ENCODE measurements around the gene KDM2A.
"Not testable (repeated sequence)": the region's sequence is repeated elsewhere in the genome, so short reads cannot be mapped to it uniquely, and the experiment has no call there.

KDM2A gene

DNA sequence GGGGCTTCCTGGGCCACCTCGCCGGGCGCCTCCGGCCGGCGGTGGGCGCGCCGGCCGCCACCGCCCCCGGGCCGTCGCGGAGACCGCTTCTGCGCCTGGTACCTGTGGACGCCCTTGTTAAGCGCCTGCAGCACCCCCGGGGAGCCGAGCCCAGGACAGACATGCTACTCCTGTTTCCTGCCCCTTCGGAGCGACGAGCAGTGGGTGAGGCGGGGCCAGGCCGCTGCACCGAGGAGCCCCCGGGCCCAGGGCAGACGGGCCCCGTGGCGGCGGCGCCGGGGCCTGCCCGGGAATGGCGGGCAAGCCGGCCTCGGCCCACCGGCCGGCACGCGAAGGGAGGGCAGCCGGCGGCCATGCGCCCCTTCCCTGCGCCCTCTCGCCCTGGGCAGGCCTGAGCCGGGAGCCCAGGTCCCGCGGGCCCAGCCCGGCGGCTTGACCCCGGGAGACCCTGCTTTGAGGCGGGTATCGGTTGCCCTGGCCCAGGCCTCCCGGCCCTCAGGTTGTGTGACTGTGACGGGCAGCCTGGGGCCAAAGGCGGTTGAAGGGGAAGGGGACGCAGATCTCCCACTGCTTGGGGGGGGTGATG is 789 bp upstream of the KDM2A start:
- peak; percentile 87 for DNase-seq

DNA sequence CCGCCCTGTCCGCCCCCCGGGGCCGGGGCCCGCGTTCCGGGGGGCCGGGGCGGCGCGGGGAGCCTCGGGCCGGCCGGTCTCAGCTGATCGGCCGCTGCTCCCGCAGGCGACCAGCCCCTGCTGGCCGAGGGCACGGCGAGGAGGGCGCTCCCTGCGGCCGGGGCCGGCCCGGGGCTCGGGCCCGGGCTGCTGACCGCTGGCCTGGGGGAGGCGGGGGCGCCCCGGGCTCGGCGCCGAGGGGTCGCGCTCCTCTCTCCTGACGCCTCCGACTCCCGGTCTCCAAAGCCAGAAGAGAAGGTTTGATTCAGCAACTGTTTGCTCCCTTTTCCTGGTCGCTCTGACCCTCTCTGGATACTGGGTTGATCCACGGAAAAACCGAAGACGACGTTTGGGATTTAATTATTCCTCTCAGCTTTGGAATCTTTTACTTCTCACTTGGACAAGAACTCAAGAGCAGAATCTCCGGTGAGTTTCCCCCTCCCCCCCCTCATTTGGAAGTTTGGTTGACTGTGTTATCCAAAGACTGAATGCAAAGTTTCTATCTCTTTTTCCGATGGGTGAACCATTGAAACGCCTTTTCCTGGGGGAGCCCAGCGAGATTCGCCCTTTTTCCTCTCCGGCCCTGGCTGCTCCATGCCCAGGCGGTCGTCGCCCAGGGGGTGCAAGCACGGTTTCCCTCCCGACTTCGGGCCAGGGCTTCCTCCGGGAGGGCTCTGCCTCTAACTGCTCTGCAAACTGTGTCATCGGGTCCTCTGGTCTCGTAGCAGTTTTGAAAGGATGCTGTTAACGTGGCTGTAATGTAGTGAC is 725 bp downstream of the KDM2A start:
- DNase-seq = peak; percentile 68

DNA sequence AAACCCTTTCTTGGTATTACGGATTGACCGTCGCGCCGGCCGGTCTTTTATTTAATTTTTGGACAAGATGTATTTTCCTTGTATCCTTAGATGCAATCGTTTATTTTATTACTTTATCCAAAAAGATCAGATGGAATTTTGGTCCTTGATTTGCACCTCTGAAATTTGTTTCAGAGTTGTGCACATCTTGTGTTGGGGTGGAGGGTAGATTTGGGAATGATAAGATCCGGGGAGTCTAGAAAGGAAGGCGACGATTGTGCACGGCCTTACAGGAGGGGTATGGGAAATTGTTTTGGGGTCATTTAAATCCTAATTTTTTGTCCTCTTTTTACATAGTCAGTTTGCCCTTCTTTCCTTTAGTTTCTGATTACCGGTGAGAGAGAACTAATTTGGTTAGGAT is 1.4 kb downstream of the KDM2A start:
- DNase-seq = no peak

- DNase-seq = no peak
Measured at GRCh38 chr11:67120881-67121710, 2.0 kb downstream of the KDM2A start.

DNA sequence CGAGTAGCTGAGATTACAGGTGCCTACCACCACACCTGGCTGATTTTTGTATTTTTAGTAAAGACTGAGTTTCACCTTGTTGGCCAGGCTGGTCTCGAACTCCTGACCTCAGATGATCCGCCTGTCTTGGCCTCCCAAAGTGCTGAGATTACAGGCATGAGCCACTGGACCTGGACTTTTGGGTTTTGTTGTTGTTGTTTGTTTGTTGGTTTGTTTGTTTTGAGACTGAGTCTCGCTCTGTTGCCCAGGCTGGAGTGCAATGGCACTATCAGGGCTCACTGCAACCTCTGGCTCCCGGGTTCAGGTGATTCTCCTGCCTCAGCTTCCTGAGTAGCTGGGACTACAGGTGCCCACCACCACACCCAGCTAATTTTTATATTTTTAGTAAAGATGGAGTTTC is 4.7 kb downstream of the KDM2A start:
- DNase-seq = not testable (repeated sequence)

GRCh38 chr11:67126243-67126642 is 7.2 kb downstream of the KDM2A start:
- not testable (repeated sequence) for DNase-seq

DNA sequence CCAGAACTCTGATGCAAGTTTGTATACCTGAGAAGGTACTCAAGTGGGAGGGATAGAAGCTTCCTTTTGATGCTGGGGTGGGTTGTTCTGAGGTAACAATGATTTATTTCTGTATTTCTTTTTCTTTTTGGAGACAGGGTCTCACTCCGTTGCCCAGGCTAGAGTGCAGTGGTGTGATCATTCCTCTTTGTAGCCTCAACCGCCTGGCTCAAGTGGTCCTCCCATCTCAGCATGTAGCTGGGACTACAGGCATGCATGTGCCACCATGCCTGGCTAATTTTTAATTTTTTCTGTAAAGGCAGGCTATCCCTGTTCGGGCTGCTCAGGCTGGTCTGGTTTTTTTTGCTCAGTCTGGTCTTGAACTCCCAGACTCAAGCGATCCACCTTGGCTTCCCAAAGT is 7.9 kb downstream of the KDM2A start:
- no peak for DNase-seq

GRCh38 chr11:67130861-67131260 is 11.8 kb downstream of the KDM2A start:
- DNase-seq = peak; percentile 40

DNA sequence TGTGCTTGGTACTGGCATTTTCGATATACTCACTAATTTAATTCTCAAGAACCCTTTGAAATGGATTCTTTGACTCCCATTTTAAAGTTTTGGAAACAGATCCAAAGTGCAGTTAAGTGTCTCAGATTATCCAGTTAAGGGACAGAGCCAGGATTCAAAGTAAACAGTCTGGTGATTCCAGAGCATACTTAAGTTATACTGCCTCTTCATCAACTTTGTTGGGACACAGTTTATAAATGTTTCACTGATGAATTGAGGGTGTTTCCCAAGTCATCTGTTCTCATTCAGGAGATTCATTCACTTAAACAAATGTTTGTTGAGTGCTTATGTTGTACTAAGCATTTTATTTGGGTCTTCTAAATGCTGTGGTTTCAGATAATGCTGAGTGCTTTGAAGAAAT is 17.1 kb downstream of the KDM2A start:
- DNase-seq = no peak

DNA sequence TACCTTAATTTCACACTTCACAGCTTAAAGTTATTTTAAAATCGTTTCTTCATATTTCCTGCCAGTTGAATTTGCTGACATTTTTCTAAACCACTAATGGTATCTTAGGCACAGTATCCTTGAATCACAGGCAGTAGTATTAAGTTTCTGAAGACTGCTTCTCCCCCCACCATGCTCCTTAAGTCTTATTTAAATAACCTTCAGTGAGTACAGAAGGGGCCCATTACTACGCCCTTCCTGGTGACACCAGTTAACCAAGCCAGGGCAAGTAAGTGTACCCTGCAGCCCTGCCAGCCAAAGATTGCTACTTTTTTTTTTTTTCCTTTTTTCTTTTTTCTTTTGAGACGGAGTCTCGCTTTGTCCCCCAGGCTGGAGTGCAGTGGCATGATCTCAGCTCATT is 19.9 kb downstream of the KDM2A start:
- no peak for DNase-seq

GRCh38 chr11:67146516-67147226 is 27.6 kb downstream of the KDM2A start:
- DNase-seq = no peak

GRCh38 chr11:67153971-67154370 is 34.9 kb downstream of the KDM2A start:
- no peak for DNase-seq

DNA sequence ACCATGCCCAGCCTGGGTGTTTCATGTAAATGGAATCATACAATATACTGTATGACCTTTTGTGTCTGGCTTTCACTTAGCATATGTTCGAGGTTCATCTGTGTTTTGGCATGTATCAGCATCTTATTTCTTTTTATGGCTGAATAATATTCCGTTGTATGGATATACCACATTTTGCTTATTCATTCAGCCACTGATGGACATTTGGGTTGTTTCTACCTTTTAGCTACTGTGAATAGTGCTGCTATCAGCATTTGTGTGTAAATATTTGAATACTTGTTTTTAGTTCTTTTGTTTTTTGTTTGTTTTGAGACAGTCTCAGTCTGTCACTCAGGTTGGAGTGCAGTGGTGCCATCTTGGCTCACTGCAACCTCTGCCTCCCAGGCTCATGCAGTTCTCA is 35.7 kb downstream of the KDM2A start:
- no peak for DNase-seq

DNA sequence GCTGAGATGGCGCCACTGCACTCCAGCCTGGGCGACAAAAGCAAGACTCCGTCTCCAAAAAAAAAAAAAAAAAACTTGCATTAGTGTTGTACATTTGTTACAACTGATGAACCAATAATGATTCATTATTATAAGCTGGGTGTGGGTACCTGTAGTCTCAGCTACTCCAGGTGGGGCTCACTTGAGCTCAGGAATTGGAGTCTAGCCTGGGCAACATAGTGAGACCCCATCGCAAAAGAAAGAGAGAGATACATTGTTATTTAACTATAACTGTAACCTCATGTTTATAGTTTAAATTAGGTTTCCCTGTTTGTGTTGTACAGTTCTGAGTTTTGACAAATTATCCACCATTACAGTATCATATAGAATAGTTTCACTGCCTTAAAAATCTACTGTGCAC is 38.6 kb downstream of the KDM2A start:
- DNase-seq = no peak

GRCh38 chr11:67158221-67158620 is 39.2 kb downstream of the KDM2A start:
- DNase-seq = no peak

- DNase-seq = no peak
Measured at GRCh38 chr11:67160045-67160444, 41.0 kb downstream of the KDM2A start.

GRCh38 chr11:67160872-67161783 is 42.1 kb downstream of the KDM2A start:
- no peak for DNase-seq

DNA sequence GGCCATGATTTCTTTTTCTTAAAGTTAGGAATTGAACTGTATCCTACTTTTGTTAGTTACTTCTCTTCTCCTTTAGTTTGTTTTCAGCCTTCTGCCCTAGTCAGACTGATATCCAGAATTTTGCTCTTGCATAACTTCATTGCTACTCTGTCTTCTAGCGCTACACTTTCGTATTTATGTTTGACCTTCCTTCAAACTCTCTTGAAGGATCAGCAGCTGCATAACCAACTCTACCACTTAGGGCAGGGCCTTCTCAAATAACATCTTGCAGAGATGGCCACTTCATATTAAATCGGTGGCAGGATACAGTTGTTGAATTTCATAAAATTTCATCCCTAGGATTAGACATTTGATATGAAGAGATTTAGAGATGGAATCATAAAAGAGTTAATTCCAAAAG is 43.9 kb downstream of the KDM2A start:
- no peak for DNase-seq

DNA sequence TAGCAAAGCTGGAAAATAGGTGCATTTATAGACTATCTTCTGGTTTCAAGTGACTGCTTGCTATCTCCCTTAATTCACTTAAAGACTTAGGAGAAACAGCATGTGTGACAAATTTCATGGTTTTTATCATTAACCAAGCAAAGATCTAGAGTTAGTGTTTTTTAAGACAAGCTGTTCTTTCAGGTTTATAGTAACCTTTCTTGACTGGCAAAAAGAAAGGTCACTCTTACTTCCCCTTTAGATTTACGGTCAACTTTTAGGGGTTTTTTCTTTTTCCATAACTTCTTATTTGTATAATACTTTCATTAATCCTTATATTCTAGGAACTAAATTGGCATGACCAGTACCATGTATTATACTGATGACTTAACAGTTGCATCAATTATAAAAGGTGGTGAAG is 46.6 kb downstream of the KDM2A start:
- DNase-seq = no peak

DNA sequence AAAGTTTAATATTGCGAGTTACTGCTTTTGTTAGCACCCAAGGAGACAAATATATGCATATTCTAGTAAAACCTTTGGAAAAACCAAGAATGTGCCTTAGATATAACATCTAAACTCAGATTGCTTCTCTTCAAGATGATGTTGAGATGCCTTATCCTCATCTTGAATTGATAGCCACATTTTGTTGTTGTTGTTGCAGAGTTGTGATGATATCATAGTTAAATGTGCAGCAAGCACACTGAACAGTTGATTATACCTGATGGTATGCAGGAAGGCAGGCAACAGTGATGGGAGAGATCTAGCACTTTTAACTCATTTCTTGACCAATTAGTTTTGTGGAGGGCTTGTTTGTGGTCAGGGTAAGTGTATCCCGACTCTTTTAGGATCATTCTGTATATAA is 48.0 kb downstream of the KDM2A start:
- no peak for DNase-seq

- DNase-seq = no peak
Measured at GRCh38 chr11:67167719-67168118, 48.7 kb downstream of the KDM2A start.

DNA sequence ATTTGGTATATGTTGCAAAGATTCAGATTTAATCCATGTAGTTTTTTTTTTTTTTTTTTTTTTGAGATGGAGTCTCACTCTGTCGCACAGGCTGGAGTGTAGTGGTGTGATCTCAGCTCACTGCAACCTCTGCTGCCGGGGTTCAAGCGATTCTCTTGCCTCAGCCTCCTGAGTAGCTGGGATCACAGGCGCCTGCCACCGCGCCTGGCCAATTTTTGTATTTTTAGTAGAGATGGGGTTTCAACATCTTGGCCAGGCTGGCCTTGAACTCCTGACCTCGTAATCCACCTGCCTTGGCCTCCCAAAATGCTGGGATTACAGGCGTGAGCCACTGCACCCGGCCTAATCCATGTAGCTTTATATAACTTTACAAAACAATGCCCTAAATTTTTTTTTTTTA is 49.8 kb downstream of the KDM2A start:
- not testable (repeated sequence) for DNase-seq

All from activated CD8-positive, alpha-beta memory T cell treated with anti-CD3 and anti-CD28 coated beads for 24 hours (primary cell).